NCI-H2196 (cell line): ENCODE results near the gene ISY1.
A peak's percentile ranks its signal among the peaks of the same experiment; 100 is the strongest.
"Not testable (repeated sequence)": the region's sequence is repeated elsewhere in the genome, so short reads cannot be mapped to it uniquely, and the experiment has no call there.

Source experiments
- DNase-seq: peaks from one replicate; lab custom pipeline; 2025; ENCODE audit not compliant: unreplicated experiment; lab: John Stamatoyannopoulos, UW

Gene ISY1

GRCh38 chr3:129088312-129088711, 72.6 kb downstream of the ISY1 start:
- DNase-seq = not testable (repeated sequence)

DNA sequence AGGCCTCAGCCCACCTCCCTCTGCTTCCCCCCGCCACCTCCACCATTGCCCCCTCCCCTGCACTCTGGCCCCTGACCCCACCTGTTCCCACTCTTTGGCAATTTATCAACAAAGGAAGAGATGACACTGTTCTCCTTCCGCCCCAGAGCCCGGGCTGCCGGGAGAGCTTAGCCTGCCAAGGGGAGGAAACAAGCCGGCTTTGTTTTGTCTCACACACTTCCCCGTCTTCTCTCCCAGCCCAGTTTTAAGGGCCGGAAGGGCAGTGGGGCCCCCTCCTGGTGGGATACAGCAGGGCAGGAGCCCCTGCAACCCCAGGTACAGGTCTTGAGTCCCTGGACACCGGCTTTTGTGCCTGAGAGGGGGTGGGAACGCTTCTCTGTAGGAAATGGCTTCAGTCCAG, 73.0 kb downstream of the ISY1 start:
- peak; percentile 58 for DNase-seq

DNA sequence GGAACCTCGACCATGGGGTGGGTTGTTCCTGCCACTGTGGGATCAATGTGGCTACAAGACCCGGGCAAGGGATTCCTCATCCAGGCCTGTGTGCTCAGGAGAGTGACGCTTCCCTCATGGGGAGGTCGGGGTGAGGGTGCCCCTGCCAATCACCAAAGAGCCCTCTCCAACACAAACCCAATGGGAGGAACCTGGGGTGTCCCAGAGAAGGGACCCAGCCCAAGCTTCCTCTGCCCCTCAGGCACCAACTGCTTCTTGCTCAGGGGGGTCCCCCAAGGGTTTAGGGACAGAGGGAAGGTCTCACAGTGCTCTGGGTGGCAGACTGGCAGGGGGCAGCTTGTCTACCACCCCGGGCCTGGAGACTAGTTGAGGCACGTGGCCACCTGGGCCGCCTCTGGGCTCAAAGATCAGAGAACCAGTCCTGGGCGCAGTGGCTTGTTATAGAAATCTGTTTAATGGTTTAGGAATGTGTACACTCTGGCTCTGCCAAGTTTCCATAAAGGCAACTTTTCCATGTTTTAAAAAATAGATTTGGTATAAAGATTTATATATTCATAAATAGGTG, 73.6 kb downstream of the ISY1 start:
- no peak for DNase-seq

DNA sequence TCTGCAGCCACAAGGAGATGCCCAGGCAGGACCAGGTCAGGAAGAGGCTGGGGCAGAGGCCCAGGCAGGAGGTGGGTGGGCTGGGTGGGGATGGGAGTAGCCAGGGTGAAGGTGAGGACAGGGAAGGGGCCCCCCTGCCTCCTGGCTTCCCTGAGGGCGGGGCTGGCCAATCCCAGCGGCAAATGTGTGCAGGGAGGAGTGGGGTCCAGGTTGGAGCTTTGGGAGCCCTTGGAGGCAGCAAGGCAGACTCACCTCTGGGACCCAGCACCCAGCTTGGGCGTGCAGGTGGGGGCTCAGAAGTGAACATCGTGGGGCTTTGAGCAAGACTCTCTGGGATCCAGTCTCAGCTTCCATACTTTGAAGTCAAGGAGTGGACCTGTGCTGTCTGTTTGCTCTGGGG, 75.0 kb downstream of the ISY1 start:
- no peak for DNase-seq

DNA sequence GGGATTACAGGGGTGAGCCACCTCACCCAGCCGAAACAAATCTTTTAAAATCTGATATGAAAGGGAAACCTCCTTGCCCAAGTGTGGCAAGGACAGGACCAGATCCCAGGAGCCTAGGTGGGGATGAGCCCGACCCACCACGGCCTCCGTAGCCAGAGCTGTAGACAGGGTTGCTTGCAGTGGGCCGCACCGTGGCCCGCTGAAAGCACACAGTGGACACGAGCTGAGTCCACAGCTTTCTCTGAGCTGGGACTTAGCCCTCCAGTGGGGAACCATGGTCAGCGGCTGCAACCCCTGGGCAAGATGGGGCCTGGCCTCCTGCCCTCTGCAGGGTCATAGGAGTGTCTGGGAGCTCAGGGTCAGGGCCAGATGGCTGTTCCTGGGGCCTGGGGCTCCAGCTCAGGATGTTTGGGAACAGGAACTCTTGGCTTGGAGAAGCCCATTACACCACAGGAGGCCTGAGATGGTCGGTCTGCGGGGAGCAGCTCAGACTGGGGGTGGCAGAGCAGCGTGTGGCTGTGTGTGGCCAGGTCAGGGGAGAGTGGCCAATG, 75.6 kb downstream of the ISY1 start:
- no peak for DNase-seq

- DNase-seq = no peak
Measured at GRCh38 chr3:129084501-129084900, 76.4 kb downstream of the ISY1 start.

DNA sequence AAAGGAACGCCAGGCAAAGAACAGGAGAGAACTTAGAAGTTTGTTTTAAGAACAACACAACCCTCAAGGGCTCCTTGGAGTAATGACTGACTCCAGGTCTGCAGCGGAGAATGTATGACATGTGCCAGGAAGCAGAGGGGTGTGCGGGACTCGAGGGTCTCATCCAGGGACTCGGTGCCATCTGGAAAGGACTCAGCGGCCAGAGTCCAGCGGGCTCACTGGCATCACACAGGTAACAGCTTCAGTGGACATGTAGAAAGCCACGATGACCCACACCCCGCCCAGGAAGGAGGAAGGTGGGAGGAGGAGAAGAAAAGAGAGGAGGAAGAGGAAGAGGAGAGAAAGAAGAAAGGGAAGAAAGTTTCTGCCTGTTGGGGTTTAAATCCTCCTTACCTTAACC, 78.8 kb downstream of the ISY1 start:
- no peak for DNase-seq

GRCh38 chr3:129081503-129081902, 79.4 kb downstream of the ISY1 start:
- no peak for DNase-seq

DNA sequence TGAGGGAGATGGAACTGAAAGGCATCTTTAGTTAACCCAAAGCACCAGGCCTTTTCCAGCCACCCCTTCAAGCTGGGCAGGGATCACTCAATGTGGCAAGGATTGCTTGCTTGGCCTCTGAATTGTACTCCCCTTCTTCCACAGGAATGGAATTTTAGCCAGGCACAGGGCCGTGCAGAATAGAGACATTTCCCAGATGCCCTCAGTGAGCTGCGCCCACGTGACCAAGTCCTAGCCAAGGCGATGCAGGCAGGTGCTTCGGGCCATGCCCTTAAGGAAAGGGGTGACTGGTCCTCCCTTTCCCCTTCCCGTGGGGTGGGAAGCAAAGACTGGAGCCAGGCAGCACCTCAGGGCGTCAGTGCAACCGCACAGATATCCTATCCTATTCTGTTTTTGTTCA, 82.4 kb downstream of the ISY1 start:
- no peak for DNase-seq
